Measurements from ENCODE around the gene TARS2.

TARS2 gene

DNA sequence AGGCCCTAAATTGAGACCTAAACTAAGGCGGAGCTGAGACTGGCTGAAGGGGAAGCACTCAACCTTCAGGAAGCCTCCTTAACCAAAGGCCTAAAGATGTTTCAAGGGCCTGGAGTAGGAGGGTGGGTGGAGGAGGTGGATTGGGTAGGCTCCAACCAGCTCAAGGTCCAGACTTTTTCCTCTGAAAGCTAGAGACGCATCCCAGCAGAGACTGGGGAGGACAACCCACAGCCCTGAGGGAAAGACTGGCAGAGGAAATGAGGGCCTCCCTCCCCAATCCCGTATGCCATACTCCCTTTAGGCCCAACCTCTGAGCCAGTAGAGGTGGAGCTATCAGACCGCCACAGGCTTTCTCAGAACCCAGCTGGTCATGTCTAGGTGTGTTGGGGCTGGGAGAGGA is 21.8 kb downstream of the TARS2 start:
- DNase-seq, result no peak

DNA sequence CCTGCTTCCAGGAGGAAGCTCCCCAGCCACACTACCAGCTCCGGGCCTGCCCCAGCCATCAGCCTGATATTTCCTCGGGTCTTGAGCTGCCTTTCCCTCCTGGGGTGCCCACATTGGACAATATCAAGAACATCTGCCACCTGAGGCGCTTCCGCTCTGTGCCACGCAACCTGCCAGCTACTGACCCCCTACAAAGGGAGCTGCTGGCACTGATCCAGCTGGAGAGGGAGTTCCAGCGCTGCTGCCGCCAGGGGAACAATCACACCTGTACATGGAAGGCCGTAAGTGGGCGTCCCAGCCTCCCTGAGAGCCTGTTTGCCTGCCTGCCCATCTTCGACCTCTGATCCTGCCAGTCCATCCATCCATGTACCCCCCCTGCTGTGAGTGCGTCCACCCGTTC is 24.3 kb downstream of the TARS2 start:
- DNase-seq, result no peak

DNA sequence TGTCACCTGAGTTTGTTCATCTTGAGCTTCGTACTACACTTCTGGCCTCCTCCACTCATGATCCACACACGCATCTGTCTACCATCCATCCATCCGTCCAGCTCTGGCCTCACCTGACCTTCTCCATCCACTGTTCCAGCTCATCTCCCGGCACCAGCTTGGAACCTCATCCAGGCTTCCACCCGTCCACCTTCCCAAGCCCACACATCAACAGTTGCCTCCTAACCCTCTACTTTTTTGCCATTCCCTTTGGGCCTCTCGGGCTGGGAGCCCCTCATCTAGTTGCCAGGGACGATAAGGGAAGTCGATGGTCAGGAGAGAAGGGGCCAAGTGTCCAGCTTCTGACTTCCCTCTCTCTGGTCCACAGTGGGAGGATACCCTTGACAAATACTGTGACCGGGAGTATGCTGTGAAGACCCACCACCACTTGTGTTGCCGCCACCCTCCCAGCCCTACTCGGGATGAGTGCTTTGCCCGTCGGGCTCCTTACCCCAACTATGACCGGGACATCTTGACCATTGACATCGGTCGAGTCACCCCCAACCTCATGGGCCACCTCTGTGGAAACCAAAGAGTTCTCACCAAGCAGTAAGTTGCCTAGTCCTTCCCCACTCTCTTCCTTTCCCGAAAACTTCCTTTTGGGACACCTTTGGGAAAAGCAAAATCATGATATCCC is 24.9 kb downstream of the TARS2 start:
- DNase-seq, result no peak

DNA sequence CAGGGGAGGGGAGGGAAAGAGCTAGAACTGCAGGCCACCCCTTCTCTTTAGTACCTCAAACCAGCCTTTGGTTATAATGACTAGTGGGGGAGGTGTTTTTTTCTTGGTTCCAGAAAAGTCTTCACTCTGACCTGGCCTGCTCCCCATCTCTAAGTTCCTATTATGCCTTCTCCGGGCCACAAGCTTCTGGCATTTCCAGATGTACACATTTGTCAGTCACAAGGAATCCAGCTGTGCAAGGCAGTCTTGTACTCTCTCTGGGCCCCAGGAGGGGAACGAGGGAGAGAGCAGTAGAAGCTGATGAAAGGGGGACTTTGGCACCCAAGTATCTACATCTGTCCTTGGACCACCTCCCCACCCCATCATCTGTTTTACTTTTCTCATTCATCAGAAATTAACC is 25.6 kb downstream of the TARS2 start:
- no peak for DNase-seq

DNA sequence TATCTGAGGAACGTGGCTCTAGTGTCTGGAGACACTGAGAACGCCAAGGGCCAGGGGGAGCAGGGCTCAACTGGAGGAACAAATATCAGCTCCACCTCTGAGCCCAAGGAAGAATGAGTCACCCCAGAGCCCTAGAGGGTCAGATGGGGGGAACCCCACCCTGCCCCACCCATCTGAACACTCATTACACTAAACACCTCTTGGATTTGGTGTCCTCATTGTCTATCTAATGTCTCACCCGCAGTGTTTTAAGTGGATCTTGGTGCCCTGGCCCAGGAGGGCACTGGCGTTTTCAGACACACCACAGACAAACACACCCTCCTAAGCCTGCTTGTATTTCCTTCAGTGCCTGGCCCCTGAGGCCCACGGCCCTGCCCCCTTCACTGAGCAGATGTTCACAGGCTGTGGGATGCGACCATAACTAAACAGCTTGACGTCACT is 26.2 kb downstream of the TARS2 start:
- no peak for DNase-seq

DNA sequence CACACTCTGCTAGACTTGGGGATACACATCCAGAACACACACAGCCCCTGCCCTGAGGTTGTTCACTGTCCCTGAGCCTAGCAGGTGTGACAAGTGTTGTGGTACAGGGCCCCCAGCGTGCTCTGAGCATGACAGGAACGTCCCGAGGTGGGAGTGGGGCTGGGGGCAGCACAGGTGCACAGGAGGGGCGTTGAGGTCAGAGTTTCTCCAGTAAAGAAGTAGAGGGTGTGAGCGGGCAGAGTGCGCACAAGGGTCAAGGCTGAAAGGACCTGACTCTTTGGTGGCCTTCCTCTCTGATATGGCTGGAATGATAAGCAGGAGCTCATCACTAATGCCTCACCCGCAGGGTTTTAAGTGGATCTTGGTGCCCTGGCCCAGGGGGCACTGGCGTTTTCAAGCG is 27.0 kb downstream of the TARS2 start:
- no peak for DNase-seq

DNA sequence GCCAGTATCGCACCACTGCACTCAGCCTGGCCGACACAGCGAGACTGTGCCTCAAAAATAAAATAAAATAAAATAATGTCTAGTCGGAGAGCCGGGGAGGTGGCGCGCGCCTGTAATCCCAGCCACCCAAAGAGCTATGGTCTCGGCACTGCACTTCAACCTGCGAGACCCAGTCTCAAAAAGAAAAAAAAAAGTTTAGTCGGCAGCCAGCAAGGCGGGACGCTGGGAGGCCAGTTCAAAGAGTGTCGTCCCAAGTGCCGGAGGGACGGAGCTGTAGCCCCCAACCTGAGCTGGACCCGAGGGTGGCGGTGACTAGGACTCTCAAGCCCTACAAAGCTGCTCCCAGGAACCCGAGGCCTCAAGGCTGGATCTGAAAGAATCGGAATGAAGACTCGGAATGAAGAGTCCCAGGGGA is 27.7 kb downstream of the TARS2 start:
- DNase-seq, result no peak

DNA sequence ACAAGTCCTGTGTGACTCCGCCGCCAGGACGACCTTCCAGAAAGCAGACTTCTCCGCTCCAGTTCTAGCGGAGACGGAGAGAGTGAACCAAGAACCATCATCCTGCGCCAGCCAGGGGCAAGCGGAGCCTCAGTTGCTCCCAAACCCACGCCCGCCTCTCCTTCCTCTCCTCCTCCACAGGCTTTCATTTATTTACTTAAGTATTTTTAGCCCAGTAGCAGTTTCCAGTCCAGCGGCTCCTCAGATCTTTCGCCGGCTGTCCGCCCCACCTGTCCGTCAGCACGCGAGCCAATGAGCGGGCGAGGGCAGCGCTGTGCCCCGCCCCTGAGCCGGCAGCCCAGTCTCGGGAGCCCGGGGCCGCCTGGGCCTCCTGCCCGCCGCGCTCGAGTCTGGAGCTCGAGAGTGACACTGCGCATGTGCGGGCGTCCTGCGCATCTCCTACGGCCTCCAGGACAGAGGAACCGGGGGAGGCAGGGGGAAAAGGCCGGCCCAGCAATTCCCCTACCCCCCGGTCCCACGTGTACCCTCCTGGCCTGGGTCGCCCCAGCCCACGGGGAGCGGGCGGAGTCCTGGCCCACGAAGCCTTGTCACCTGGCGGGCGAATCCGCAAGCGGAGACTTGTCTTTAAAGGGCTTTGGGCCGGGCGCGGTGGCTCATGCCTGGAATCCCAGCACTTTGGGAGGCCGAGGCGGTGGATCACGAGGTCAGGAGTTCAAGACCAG is 28.3 kb downstream of the TARS2 start, which contains the start of gene FALEC:
TSS of gene FALEC (plus strand) at position 425 of the 722 bp plus-strand sequence.
- DNase-seq, result peak; percentile 97

DNA sequence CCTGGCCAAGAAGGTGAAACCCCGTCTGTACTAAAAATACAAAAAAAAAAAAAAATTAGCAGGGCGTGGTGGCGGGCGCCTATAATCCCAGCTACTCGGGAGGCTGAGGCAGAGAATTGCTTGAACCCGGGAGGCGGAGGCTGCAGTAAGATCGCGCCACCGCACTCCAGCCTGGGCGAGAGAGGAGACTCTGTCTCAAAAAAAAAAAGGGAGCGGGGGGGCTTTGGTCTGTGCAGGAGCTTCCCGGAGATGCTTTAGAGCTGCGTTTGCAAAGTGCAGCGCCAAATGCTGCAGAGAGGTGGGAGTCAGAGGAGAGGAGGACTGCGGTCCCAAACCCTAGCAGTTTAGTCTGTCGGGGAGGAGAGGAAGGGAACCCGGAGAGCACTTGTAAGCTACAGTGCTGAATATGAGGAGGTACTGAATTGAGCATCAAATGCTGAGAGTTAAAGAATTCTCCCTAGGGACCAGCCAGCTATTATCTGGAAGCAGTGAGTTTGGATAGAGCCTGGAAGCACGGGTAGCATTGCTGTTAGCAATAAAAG is 28.9 kb downstream of the TARS2 start:
- no peak for DNase-seq

DNA sequence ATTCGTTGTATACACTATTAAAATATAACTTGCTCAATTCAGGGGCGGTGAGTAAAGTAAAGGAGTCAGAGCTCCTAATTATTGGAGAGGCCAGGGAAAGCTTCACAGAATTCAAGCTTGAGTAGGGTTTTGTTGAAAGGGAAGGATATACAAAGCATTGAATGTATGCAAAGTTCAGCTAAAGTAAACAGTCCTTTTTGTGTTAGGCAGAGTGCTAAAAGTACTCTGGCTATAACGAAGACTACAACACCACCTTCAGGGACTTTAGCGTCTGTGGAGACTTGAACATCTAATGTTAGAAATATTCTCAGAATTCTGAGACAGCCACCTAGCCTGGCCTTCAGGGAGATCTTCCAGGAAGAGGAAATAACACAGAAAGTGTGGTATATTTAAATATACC is 29.4 kb downstream of the TARS2 start:
- DNase-seq, result no peak

DNA sequence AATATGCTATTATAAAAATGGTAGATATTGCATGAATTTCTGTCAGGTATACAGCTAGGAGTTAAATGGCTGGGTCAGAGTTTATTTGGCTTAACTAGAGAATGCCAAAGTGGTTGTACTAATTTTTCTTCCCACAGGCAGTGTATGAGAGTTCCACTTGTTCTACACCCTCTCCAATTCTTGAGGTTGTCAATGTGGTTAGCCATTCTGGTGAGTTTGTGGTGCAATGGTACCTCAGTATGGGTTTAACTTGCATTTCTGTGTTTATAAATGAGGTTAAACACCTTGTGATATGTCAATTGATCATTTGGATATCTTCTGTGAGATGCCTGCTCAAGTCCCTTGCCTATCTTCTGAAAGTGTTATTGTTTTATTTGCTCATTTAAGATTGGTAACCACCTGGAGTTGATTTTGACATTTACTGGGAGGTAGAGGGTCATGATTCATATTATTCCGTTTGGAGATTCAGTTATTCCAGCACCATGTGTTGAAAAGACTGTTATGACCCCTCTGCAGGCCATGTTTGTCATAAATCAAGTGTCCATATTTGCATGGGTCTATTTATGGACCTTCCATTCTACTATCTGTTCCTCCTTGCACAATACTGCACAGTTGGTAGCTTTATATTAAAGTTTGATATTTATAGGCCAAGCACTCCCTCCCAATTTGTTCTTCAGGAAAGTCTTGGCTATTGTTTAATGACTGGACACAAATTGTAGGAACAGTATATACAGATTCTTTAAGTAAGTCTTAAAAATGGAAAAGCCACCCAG is 34.2 kb downstream of the TARS2 start:
- DNase-seq, result no peak

DNA sequence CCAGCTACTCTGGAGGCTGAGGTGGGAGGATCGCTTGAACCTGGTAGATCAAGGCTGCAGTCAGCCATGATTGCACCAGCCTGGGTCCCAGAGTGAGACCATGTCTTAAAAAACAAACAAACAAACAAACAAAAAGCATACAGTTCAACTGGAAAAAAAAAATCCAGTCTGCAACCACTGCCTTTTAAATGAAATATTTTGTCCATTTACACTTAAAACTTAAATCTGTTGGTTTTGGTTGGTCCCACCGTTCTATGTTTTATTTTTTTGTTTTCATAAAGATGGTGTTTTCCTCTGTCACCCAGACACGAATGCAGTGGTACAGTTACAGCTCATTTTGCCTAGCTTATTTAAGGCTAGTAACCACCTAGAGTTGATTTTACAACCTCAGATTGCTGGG is 38.1 kb downstream of the TARS2 start:
- DNase-seq, result no peak

DNA sequence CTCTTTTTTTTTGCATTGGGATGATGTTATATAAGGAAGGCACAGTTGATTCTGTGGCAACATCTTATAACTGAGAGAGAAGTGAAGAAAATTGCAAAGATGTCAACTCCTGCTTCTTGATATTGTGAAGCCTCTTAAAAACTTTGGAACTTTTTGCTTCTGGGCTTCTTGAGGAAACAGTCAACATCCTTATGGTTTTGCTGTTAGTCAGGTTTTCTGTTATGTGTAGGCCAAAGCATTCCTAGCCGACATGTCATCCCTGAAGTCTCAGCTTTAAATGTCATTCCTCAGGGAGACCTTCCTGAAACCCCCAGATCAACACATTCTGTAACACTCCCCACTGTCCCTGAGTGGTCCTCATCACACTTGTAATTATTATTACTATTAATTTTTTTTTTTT is 41.0 kb downstream of the TARS2 start:
- no peak for DNase-seq

DNA sequence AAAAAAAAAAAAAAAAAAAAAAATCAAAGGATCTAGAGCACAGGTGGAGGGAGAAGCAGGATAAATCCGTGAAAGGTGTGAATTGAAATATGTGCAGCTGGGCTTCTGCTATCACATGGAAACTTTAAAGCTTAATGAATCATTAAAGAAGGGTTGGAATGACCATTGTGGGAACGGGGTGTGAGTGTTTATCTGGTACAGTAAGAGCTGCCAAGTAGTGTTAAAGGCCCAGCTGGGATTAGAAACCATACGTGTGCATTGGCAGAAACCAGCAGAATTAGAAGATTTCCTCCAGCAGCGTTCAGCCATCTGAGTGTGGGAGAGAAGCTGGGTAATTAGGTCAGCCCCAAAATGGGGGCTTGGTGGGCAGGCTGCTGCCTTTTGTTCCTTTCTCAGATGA is 41.8 kb downstream of the TARS2 start:
- no peak for DNase-seq

DNA sequence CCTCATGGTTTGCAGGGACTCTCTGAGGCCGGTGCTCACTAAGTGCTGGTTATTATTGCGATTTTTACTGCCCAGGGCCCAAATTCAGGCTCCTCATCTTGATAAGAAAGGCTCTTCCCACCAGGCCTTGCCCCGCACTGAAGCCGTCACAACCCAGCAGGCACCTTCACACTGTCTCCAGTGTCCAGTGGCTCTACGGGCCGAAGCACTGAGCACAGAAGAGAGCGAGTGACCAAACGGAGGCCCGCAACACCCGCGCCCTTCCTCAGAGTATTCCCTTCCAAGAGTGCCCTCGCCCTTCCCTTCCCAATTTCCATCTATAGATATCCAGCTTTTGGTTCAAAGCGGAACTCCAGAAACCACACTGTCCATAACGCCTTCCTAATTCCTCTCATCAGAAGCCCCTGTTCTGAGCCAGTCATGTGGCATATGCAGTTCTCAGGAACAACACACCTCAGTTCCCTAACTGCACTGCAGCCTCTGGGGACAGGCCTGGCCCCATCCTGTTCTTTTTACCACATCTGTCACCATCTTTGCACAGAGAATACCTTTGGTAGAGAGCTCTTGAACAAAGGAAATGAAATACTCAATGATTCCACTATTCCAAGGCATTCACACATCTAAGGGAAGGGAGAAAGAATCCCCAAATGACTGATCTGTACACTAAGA is 43.4 kb downstream of the TARS2 start:
- DNase-seq, result no peak

DNA sequence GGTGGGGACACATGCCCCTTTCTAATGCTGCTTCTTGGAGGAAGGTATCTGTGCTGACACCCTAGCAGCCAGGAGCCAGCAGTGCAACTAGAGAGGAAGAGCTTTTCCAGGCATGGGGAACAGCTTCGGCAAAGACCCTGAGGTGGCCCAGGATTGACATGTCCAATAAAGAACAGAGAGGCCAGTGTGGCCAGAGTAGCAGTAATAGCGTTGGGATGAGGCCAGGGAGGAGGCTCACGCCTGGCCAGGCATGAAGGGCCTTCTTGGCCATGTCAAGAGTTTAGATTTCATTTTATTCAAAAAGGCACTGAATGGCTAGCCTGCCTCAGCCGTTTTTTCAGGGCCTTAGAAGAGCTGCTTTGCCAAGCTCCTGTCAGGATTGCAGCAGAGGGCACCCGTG is 45.6 kb downstream of the TARS2 start:
- no peak for DNase-seq

DNA sequence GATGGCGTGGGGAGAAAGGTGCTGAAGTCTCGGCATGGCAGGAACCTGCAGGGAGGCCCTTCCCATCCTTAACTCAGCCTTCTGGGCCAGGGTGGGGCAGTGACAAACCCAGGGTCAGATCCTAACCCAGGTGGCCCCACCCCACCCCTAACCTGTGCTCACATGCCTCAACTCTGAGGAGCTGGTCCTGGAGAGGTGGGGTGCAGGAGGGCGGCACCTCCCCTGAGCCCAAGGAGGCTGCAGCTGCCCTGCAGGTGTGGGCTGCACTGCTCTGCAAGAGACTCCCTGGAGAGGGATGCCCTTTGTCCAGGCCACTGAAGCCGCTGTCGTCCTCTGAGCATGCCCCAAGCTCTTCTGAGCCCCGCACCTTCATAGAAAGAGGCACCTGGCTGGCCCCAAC is 46.8 kb downstream of the TARS2 start:
- DNase-seq, result no peak

DNA sequence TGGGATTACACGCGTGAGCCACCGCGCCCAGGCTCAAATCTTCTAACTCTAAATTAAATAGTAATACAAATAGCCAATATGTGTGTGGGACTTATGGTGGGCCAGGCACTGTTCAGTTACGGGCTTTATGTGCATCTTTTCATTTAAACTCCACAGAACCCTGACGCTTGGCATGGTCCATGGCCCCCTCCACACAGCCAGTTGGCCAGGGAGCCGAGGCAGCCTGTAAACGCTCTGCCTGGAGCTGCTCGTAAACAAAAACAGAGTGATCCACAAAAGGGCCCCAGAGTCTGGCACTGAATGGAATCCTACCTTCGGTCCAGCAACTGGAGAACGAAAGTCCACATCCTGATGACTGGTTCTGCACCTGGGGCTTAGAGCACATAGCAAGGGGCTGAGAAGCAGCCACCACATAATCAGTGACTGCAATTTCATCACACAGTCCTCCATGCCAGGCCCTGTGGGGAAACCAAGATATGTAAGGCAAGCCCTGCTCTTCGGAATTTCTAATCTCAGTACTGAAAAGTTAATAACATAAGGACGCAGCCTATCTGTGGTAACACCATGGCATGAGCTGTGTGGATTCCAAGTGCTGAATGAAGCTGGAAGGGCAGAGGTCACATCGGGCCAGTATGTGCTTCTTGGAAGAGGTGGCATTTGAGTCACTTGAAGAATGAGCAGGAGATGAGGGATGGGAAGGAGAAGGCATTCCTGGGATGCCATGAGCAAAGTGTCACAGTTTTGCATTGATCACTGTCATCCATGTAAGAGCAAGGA is 48.5 kb downstream of the TARS2 start:
- no peak for DNase-seq

DNA sequence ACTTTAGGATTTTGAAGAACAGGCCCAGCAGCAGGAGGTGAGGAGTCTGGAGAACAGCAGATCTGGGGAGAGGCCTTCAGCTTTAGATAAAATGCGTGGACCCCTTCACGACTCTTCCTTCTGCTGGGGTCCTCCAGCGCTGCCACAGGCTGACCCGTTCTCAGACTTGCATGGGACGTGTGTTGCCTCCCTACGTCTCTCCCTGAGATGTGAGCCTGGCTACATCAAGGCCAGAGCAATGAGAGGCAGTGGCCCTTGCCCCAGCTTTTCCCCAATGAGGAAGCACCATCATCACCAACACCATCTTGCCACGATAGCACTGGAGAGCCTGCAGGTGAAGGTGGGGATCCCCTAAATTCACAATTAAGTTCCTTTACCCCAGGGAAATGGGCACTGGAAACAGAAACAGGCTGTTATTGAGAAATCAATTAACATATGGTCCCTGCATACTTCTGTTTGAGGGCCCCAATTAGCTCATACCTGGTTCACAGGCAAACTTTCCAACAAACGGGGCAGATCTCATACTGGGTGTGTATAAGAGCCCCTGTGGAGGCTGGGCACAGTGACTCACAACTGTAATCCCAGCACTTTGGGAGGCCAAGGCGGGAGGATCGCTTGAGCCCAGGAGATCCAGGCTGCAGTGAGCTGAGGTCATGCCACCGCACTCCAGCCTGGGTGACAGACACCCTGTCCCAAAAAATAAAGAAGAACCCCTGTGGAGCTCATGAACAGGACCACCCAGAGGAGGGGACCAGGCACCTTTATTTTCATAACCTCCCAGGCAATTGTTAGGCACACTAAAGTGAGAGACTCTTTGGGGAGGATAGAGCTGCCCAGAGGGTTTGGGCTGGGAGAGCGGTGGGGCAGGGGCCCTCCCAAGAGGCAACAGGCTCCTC is 49.9 kb downstream of the TARS2 start:
- DNase-seq, result no peak

DNA sequence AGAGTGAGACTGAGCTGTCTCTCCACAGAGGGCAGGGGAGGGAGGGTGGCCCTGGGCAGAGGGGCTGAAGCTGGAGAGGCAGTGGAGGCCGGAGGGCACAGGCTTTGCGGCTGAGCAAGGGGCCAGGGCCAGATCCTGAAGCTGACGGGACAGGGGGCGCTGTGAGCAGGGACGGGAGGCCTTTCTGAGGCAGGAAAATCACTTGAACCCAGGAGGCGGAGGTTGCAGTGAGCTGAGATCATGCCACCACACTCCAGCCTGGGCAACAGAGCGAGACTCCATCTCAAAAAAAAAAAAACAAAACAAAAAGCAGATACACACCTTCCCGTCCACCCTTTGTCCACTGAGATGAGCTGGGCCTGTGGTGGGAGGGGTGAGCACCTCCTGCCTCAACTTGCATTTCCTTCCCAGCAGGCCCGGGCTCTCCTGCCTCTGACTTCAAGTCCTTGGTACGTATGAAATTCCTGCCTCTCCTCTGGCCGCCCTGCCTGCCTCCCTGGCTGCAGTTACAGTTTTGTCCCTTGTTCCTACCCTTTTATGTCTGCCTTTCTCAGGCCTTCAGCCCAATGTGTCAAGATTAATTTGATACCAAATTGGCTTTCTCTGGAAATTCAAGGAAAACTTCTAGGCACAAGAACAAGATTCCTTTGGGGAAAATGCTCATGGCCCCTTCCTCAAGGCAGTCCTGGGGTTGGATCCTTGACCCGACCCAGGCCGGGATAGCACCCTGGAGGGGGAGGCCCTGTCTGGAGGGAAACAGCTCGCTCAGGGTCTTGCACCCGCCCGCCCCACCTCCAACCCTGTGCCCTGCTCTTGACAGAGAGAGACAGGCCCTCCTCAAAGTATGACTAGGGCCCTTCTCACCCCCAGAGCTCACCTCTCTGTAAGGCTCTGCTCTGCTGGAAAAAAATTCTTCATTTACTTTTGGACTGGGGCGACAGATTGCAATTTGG is 50.8 kb downstream of the TARS2 start:
- no peak for DNase-seq
